Endothelial cell of umbilical vein (primary cell): ENCODE results near the gene KCNJ5. TPM values are rescaled to one million over a fixed set of nuclear protein-coding genes. Genes with fewer than 3 reads are reported as not detected.

Experiments used
- BruUV-seq: library from RNA; stranded (reverse); fragments of 400-500 nt; replicated peaks from 2 replicates; lab custom pipeline; 2021; lab: Mats Ljungman, UMichigan
- CTCF ChIA-PET: fragments of 300-600, 350-600 bp; sonication (Branson Sonifier 250); formaldehyde crosslinking; loops from one replicate; lab custom pipeline; 2021; ENCODE audit warnings: antibody characterized with exemption, inconsistent platforms; lab: Charles Lee
- POLR2A ChIA-PET: fragments of 300-600, 350-600 bp; sonication (Branson Sonifier 250); formaldehyde crosslinking; loops from one replicate; lab custom pipeline; 2021; ENCODE audit warnings: antibody characterized with exemption, inconsistent platforms; lab: Charles Lee
- DNase-seq: peaks from one replicate; pipeline ENCODE4 v3.0.0-alpha.2; 2011; ENCODE audit warnings: low read depth, low spot score
- FAIRE-seq: peaks from 2 replicates; lab custom pipeline; 2011; peaks lifted over from hg19 to GRCh38; lab: Jason Lieb, UNC
- H2AFZ ChIP-seq: 2 replicates; pipeline ENCODE4 v1.6.0; 2012; ENCODE audit warnings: low read depth, low read length, control low read depth, inconsistent platforms
- H3K27ac ChIP-seq: 2 replicates; pipeline ENCODE4 v1.5.1; 2011; ENCODE audit warnings: low read depth, mild to moderate bottlenecking, control low read depth, low read length, moderate library complexity; ENCODE audit not compliant: insufficient read depth
- H3K27me3 ChIP-seq, 2 experiments: 2 replicates each; pipeline versions ENCODE4 v1.6.0 to v1.6.1; 2011; ENCODE audit warnings: low read length in 2 of 2, mixed read lengths in 1 of 2; ENCODE audit not compliant: control insufficient read depth in 2 of 2, insufficient read depth in 2 of 2
- H3K36me3 ChIP-seq, 2 experiments: 2 replicates in 1 of 2; 3 replicates in 1 of 2; pipeline ENCODE4 v1.5.1; 2011; ENCODE audit warnings: low read length in 2 of 2, mild to moderate bottlenecking in 1 of 2, moderate library complexity in 1 of 2; ENCODE audit not compliant: control insufficient read depth in 2 of 2, insufficient read depth in 2 of 2; ENCODE audit errors: extremely low read depth in 1 of 2
- H3K4me1 ChIP-seq: 3 replicates; pipeline ENCODE4 v1.5.1; 2011; ENCODE audit warnings: mild to moderate bottlenecking, low read length; ENCODE audit not compliant: control insufficient read depth, insufficient read depth; ENCODE audit errors: extremely low read depth
- H3K4me2 ChIP-seq: 2 replicates; pipeline ENCODE4 v1.6.1; 2011; ENCODE audit warnings: low read length, control low read depth, mixed read lengths; ENCODE audit not compliant: insufficient read depth
- H3K4me3 ChIP-seq, 3 experiments: fragments of 200-600 bp in 1 of 3; sonication (generic), shearing (Covaris generic) in 1 of 3; replicated peaks in 1 of 3; 2 replicates each; pipeline ENCODE4 v1.5.1; 2011 to 2016; ENCODE audit warnings: control low read depth in 3 of 3, low read length in 3 of 3, mild to moderate bottlenecking in 2 of 3, inconsistent platforms in 1 of 3, low read depth in 1 of 3, moderate library complexity in 1 of 3; ENCODE audit not compliant: insufficient read depth in 1 of 3
- H3K79me2 ChIP-seq: 2 replicates; pipeline ENCODE4 v1.6.0; 2012; ENCODE audit warnings: low read length, inconsistent platforms; ENCODE audit not compliant: control insufficient read depth, insufficient read depth
- H3K9ac ChIP-seq: replicated peaks from 2 replicates; pipeline ENCODE3; 2011; ENCODE audit warnings: low read length, control low read depth; ENCODE audit not compliant: insufficient read depth; ENCODE audit errors: extremely low read depth
- H3K9me1 ChIP-seq: replicated peaks from 3 replicates; pipeline ENCODE4 v1.6.0; 2011; ENCODE audit warnings: mild to moderate bottlenecking, low read length; ENCODE audit not compliant: control insufficient read depth, insufficient read depth; ENCODE audit errors: extremely low read depth
- H3K9me3 ChIP-seq: replicated peaks from 2 replicates; pipeline ENCODE4 v1.5.1; 2012; ENCODE audit warnings: low read length, inconsistent platforms; ENCODE audit not compliant: control insufficient read depth, insufficient read depth
- H4K20me1 ChIP-seq: replicated peaks from 2 replicates; pipeline ENCODE3; 2011; ENCODE audit warnings: mild to moderate bottlenecking, low read length; ENCODE audit not compliant: control insufficient read depth, insufficient read depth; ENCODE audit errors: extremely low read depth
- EZH2 ChIP-seq: IDR thresholded peaks from 2 replicates; pipeline ENCODE4 v1.6.1; 2012; ENCODE audit warnings: borderline replicate concordance, low read depth, mild to moderate bottlenecking, moderate library complexity, low read length, inconsistent platforms; ENCODE audit not compliant: severe bottlenecking
- FOS ChIP-seq: IDR thresholded peaks from 2 replicates; pipeline ENCODE4 v1.6.1; 2011; ENCODE audit warnings: mild to moderate bottlenecking, low read length, moderate library complexity, borderline replicate concordance; ENCODE audit not compliant: insufficient read depth
- GATA2 ChIP-seq: IDR thresholded peaks from 2 replicates; pipeline ENCODE4 v1.7.0; 2011; ENCODE audit warnings: low read depth, mild to moderate bottlenecking, moderate library complexity, mixed read lengths, low read length; ENCODE audit not compliant: insufficient read length, insufficient read depth
- JUN ChIP-seq: IDR thresholded peaks from 2 replicates; pipeline ENCODE4 v1.6.1; 2011; ENCODE audit warnings: borderline replicate concordance, low read depth; ENCODE audit not compliant: insufficient read length, insufficient read depth
- MYC ChIP-seq: IDR thresholded peaks from one replicate; pipeline ENCODE4 v1.6.1; 2011; ENCODE audit warnings: mild to moderate bottlenecking, low read depth, low read length
- POLR2A ChIP-seq: IDR thresholded peaks from 2 replicates; pipeline ENCODE4 v1.6.1; 2012; ENCODE audit warnings: low read depth, mild to moderate bottlenecking, control low read depth, low read length
- POLR2AphosphoS5 ChIP-seq: IDR thresholded peaks from 2 replicates; pipeline ENCODE4 v1.6.1; 2012; ENCODE audit warnings: low read depth, mild to moderate bottlenecking, control low read depth, low read length, moderate library complexity; ENCODE audit not compliant: insufficient read depth
- dilution Hi-C: fragments of 300-500 bp; cut with MboI; formaldehyde crosslinking; loops from one replicate; pipeline ENCODE4 v1.15.0; 2019; ENCODE audit warnings: low sequenced_read_pairs; ENCODE audit not compliant: extremely low pct_ligation_motif_present
- intact Hi-C: fragments of 100-400 bp; cut with micrococcal nuclease; formaldehyde crosslinking; loops from one replicate; pipeline ENCODE4 v1.10.0; 2022
- polyA plus RNA-seq, 4 experiments: library from polyadenylated mRNA; depleted of rRNA in 3 of 4; stranded (reverse) in 3 of 4; unstranded in 1 of 4; fragments of >200 nt; gene quantifications; 2 replicates each; pipeline versions ENCODE4 v1.2.1 to v1.2.3, GENCODE V29; 2011 to 2012; ENCODE audit warnings: missing spikeins in 1 of 4
- total RNA-seq: library from RNA; stranded (reverse); gene quantifications from 2 replicates; pipeline ENCODE4 v1.2.3, GENCODE V29; 2021
- TF ChIP-seq, protein P1 (sequence below): IDR thresholded peaks from 2 replicates; pipeline ENCODE4 v1.6.1; 2011; ENCODE audit not compliant: insufficient read depth, insufficient read length
- TF ChIP-seq, protein P2 (sequence below), 2 donors: IDR thresholded peaks; 1 replicate in 1 of 2; 2 replicates in 1 of 2; pipeline ENCODE4 v1.5.1; 2011; ENCODE audit warnings: low read length in 2 of 2, mild to moderate bottlenecking in 2 of 2, moderate library complexity in 2 of 2, control low read depth in 1 of 2, inconsistent platforms in 1 of 2, low read depth in 1 of 2; ENCODE audit not compliant: insufficient read depth in 1 of 2; ENCODE audit errors: extremely low read depth in 1 of 2

Gene KCNJ5
- total and polyA plus RNA-seq, 2 donors (not counting 3 experiments of a cell fraction or from before 2014, with no cell fraction given) = 0.13 TPM; not detected in 1

DNA sequence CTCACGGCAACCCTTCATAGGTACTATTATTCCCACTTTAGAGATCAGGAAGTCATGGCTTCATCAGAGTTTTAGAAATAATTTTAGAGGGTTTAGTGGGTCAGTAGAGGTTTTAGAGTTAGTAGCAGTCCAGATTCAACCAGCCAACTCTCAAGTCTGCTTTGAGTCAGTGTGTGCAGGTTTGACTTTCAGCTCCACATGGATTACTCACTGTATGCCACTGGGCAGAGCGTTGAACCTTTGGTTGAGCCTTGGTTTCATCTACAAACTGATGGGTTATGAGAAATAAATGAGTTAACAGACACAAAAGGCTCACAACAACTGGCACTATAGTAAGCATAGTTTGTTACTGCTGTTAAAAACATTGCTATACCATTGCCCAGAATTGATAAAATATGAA, 70.5 kb downstream of the KCNJ5 start:
- dilution Hi-C loops (no loop called here), intact Hi-C loops (no loop called here)
- H4K20me1 ChIP-seq = no peaks in the 10 kb centered on the region
- H3K27me3 ChIP-seq = peaks cover 0 to 7% of the 10 kb centered on the region in 2 experiments
- ChIA-PET CTCF (interaction anchor here (0.8 to 17.4 kb wide), 2 partner anchors 52 to 73 kb away, joined by 3 to 951 read pairs; partner anchors contain the start of gene KCNJ5), POLR2A (no interaction called here)
- no peaks in the 10 kb centered on the region for H3K9me1 ChIP-seq
- H3K4me1 ChIP-seq = peaks cover 18% of the 10 kb centered on the region
- no peak overlapping the region for H3K4me2 ChIP-seq
- TF ChIP-seq JUN (no peak), POLR2AphosphoS5 (no peak), GATA2 (no peak), FOS (no peak), MYC (no peak)
- TF ChIP-seq, protein P1, sequence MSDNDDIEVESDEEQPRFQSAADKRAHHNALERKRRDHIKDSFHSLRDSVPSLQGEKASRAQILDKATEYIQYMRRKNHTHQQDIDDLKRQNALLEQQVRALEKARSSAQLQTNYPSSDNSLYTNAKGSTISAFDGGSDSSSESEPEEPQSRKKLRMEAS = no peak
- H3K27ac ChIP-seq = no peak overlapping the region
- no peaks in the 10 kb centered on the region for H3K36me3 ChIP-seq
- BruUV-seq = no TSS peak
- H2AFZ ChIP-seq = no peak overlapping the region
- H3K4me3 ChIP-seq = no peak overlapping the region
- H3K9ac ChIP-seq = no peak overlapping the region
- H3K79me2 ChIP-seq = no peaks in the 10 kb centered on the region
- FAIRE-seq (no peak), DNase-seq (no peak)
- no peaks in the 10 kb centered on the region for H3K9me3 ChIP-seq

DNA sequence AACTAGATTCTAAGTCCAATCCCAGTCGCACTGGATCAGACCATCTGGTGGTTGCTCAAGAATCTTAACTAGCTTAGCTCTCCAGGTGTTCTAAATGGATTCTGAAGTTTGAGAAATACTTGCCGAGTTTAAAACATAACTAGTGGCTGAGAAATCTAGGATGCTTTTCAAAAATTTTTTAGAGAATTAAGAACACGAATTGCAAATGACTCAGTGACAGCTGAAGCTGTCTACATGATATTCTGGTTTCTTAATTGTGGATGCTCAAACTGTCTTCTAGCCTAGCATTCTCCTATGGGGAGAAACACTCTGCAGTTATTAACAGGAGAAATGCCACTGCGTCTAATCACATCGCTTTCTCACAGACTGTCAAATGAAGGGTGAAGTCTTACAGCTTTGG, 71.7 kb downstream of the KCNJ5 start:
- Histone ChIP-seq H3K27ac (no peak overlapping the region), H4K20me1 (no peaks in the 10 kb centered on the region), H3K27me3 (peaks cover 0 to 4% of the 10 kb centered on the region in 2 experiments), H3K4me2 (no peak overlapping the region), H3K4me1 (peaks cover 18% of the 10 kb centered on the region), H3K36me3 (no peaks in the 10 kb centered on the region), H2AFZ (no peak overlapping the region), H3K9me1 (no peaks in the 10 kb centered on the region), H3K4me3 (no peak overlapping the region), H3K9me3 (no peaks in the 10 kb centered on the region), H3K9ac (no peak overlapping the region), H3K79me2 (no peaks in the 10 kb centered on the region)
- TF ChIP-seq EZH2 (no peak), JUN (no peak), FOS (no peak), MYC (no peak), POLR2AphosphoS5 (no peak), GATA2 (no peak), POLR2A (no peak)
- TF ChIP-seq, protein P2, sequence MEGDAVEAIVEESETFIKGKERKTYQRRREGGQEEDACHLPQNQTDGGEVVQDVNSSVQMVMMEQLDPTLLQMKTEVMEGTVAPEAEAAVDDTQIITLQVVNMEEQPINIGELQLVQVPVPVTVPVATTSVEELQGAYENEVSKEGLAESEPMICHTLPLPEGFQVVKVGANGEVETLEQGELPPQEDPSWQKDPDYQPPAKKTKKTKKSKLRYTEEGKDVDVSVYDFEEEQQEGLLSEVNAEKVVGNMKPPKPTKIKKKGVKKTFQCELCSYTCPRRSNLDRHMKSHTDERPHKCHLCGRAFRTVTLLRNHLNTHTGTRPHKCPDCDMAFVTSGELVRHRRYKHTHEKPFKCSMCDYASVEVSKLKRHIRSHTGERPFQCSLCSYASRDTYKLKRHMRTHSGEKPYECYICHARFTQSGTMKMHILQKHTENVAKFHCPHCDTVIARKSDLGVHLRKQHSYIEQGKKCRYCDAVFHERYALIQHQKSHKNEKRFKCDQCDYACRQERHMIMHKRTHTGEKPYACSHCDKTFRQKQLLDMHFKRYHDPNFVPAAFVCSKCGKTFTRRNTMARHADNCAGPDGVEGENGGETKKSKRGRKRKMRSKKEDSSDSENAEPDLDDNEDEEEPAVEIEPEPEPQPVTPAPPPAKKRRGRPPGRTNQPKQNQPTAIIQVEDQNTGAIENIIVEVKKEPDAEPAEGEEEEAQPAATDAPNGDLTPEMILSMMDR (IDR thresholded peaks at IDR 0.05; ENCODE audit: extremely low read depth in 1 of 2, insufficient read depth in 1 of 2, low read depth in 1 of 2, low read length in 2 of 2) = no peak
- TF ChIP-seq, protein P1 = no peak
- intact Hi-C loops = no loop called here
- CTCF ChIA-PET = interaction anchor here (1.1 to 17.4 kb wide), 3 partner anchors 33 to 805 kb away, joined by 3 to 951 read pairs (median 4); partner anchors contain the start of gene KCNJ5
- DNase-seq = no peak
- POLR2A ChIA-PET = no interaction called here
- FAIRE-seq = peak; percentile 56
- BruUV-seq = no TSS peak
- dilution Hi-C loops = no loop called here
